Neutrophil (primary cell): ENCODE results near the gene PLSCR3.

ENCODE experiments used
- H3K27ac ChIP-seq: fragments of 200-600 bp; sonication (generic); 2 replicates; pipeline ENCODE4 v1.5.1; 2016; ENCODE audit warnings: mild to moderate bottlenecking, moderate library complexity
- H3K27me3 ChIP-seq: fragments of 200-600 bp; sonication (generic); 2 replicates; pipeline ENCODE4 v1.6.0; 2016; ENCODE audit warnings: mild to moderate bottlenecking
- H3K36me3 ChIP-seq: fragments of 200-600 bp; sonication (generic); 2 replicates; pipeline ENCODE4 v1.5.1; 2017
- H3K4me1 ChIP-seq, 2 experiments: fragments of 200-600 bp in 1 of 2; sonication (generic) in 1 of 2; 1 replicate in 1 of 2; 2 replicates in 1 of 2; pipeline versions ENCODE4 v1.5.1 to v1.6.1; 2013 to 2016; ENCODE audit warnings: low read depth in 1 of 2, low read length in 1 of 2, mild to moderate bottlenecking in 1 of 2, moderate library complexity in 1 of 2; ENCODE audit not compliant: control insufficient read depth in 1 of 2, insufficient read depth in 1 of 2
- H3K4me3 ChIP-seq, 2 experiments: fragments of 200-600 bp in 1 of 2; sonication (generic) in 1 of 2; 1 replicate in 1 of 2; 2 replicates in 1 of 2; pipeline ENCODE4 v1.5.1; 2013 to 2016; ENCODE audit warnings: low read depth in 1 of 2, low read length in 1 of 2, mild to moderate bottlenecking in 1 of 2, moderate library complexity in 1 of 2
- H3K9me3 ChIP-seq: fragments of 200-600 bp; sonication (generic); 2 replicates; pipeline ENCODE4 v1.5.1; 2016
- TF ChIP-seq, protein P1 (sequence below): fragments of 200-600 bp; sonication (generic); IDR thresholded peaks from 2 replicates; pipeline ENCODE4 v1.5.1; 2016; ENCODE audit warnings: antibody characterized with exemption

The PLSCR3 gene

DNA sequence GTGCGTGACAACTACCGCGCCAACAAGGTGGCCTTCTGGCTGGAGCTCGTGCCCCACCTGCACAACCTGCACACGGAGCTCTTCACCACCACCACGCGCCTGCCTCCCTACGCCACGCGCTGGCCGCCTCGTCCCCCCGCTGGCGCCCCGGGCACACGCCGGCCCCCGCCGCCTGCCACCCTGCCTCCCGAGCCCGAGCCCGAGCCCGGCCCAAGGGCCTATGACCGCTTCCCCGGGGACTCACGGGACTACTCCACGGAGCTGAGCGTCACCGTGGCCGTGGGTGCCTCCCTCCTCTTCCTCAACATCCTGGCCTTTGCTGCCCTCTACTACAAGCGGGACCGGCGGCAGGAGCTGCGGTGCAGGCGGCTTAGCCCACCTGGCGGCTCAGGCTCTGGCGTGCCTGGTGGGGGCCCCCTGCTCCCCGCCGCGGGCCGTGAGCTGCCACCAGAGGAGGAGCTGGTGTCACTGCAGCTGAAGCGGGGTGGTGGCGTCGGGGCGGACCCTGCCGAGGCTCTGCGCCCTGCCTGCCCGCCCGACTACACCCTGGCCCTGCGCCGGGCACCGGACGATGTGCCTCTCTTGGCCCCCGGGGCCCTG lies 22.8 kb upstream of the PLSCR3 start:
- no peak overlapping the region for H3K4me3 ChIP-seq
- no peaks in the 10 kb centered on the region for H3K36me3 ChIP-seq
- no peaks in the 10 kb centered on the region for H3K27me3 ChIP-seq
- TF ChIP-seq, protein P1, sequence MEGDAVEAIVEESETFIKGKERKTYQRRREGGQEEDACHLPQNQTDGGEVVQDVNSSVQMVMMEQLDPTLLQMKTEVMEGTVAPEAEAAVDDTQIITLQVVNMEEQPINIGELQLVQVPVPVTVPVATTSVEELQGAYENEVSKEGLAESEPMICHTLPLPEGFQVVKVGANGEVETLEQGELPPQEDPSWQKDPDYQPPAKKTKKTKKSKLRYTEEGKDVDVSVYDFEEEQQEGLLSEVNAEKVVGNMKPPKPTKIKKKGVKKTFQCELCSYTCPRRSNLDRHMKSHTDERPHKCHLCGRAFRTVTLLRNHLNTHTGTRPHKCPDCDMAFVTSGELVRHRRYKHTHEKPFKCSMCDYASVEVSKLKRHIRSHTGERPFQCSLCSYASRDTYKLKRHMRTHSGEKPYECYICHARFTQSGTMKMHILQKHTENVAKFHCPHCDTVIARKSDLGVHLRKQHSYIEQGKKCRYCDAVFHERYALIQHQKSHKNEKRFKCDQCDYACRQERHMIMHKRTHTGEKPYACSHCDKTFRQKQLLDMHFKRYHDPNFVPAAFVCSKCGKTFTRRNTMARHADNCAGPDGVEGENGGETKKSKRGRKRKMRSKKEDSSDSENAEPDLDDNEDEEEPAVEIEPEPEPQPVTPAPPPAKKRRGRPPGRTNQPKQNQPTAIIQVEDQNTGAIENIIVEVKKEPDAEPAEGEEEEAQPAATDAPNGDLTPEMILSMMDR: no peak
- H3K4me1 ChIP-seq: no peaks in the 10 kb centered on the region
- no peaks in the 10 kb centered on the region for H3K9me3 ChIP-seq
- no peak overlapping the region for H3K27ac ChIP-seq

DNA sequence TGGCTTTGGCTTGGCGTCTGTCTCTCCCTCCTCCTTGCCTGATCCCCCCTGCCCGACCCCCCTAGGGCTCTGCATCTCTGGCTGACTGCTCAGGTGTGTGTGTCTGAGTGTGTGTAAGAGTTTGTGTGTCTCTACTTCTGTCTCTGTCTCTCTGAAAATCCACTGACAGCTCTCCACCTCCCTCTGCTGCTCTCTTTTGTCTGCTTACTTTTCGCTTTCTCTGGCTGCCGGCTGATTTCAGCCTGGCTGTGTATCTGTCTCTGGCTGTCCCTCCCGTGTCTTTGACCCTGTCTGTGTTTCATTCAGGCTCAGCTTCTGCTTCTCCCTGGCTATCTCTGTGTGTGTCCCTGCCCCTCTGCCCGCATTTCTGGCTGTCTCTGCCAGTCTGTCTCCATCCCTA lies 22.0 kb upstream of the PLSCR3 start:
- no peak overlapping the region for H3K27ac ChIP-seq
- H3K4me3 ChIP-seq: no peak overlapping the region
- no peaks in the 10 kb centered on the region for H3K9me3 ChIP-seq
- no peaks in the 10 kb centered on the region for H3K36me3 ChIP-seq
- H3K4me1 ChIP-seq: no peaks in the 10 kb centered on the region
- H3K27me3 ChIP-seq: peaks cover 4% of the 10 kb centered on the region
- TF ChIP-seq, protein P1: no peak

DNA sequence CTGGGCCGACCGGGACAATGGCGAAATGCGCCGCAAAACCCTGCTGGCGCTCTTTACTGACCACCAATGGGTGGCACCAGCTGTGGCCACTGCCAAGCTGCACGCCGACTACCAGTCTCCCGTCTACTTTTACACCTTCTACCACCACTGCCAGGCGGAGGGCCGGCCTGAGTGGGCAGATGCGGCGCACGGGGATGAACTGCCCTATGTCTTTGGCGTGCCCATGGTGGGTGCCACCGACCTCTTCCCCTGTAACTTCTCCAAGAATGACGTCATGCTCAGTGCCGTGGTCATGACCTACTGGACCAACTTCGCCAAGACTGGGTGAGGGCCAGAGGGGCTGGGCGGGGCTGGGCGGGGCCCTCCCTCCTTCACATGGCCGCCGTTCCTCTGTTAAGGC lies 21.5 kb upstream of the PLSCR3 start:
- Histone ChIP-seq H3K4me3 (no peak overlapping the region), H3K27ac (no peak overlapping the region), H3K36me3 (no peaks in the 10 kb centered on the region), H3K4me1 (no peaks in the 10 kb centered on the region), H3K27me3 (peaks cover 9% of the 10 kb centered on the region), H3K9me3 (no peaks in the 10 kb centered on the region)
- TF ChIP-seq, protein P1: no peak

DNA sequence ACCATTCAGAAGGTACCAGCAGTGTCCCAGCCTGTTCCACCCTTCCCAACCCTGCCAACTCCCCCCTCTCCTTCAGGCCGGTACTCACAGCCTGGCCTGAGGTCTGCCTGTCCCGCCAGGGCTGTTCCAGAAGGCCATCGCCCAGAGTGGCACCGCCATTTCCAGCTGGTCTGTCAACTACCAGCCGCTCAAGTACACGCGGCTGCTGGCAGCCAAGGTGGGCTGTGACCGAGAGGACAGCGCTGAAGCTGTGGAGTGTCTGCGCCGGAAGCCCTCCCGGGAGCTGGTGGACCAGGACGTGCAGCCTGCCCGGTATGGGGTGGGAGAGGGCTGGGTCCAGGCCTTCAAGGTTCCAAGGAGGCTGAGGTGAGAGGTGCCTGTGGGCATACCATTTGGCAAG lies 20.5 kb upstream of the PLSCR3 start:
- no peak overlapping the region for H3K4me3 ChIP-seq
- H3K27ac ChIP-seq: no peak overlapping the region
- H3K4me1 ChIP-seq: no peaks in the 10 kb centered on the region
- H3K36me3 ChIP-seq: no peaks in the 10 kb centered on the region
- peaks cover 17% of the 10 kb centered on the region for H3K27me3 ChIP-seq
- TF ChIP-seq, protein P1: no peak
- H3K9me3 ChIP-seq: no peaks in the 10 kb centered on the region

DNA sequence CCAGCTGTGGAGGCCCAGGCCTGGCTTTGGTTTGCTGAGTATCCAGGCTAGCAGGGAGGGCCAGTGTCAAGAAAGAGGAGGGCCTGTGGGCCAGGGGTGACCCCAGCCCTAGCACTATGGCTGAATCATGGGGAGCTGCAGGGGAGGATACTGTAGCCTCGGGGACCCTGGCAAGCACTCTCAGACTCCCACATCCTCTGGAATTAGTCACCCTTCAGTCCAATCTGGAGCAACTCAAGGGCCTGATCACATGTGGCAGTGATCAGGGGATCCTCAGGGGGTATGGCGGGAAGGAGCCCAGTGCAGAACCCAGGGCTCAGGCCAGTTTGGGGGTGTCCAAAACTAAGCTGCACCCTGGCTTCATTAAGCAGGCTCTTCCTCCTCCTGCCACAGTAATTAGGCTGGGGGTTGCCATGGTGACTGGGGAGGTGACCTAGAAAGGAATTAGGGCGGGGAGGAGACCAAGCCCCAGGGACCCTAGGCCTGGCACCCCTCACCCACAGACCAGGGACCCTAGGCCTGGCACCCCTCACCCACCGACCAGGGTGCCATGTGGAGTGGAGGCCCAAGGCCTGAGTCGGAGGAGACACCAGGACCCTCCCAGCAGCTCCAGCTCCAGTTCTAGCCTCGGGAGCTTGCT lies 19.1 kb upstream of the PLSCR3 start:
- no peaks in the 10 kb centered on the region for H3K4me1 ChIP-seq
- no peak overlapping the region for H3K4me3 ChIP-seq
- TF ChIP-seq, protein P1: no peak
- no peaks in the 10 kb centered on the region for H3K9me3 ChIP-seq
- no peak overlapping the region for H3K27ac ChIP-seq
- H3K36me3 ChIP-seq: no peaks in the 10 kb centered on the region
- H3K27me3 ChIP-seq: peaks cover 30% of the 10 kb centered on the region
